CD4-positive, alpha-beta T cell treated with Interleukin-4 for 1 hour (primary cell): Measurements from ENCODE around the gene PPFIA4.

Experiments used
- DNase-seq, 2 donors: peaks; one replicate each; pipeline ENCODE4 v3.0.0-alpha.2; 2020 to 2022

The PPFIA4 gene

GRCh38 chr1:203060115-203060514 lies 33.8 kb downstream of the PPFIA4 start:
- no peak for DNase-seq

- DNase-seq = no peak
These were observed 37.0 kb downstream of the PPFIA4 start for GRCh38 chr1:203063287-203063686.

- no peak for DNase-seq
These were observed 38.9 kb downstream of the PPFIA4 start for GRCh38 chr1:203065191-203065590.

- DNase-seq = no peak
These were observed 39.7 kb downstream of the PPFIA4 start for GRCh38 chr1:203065986-203066385.

- DNase-seq = no peak
These were observed 40.7 kb downstream of the PPFIA4 start for GRCh38 chr1:203066965-203067364.

GRCh38 chr1:203069030-203069747 lies 42.9 kb downstream of the PPFIA4 start:
- DNase-seq = no peak

- DNase-seq = no peak
These were observed 45.8 kb downstream of the PPFIA4 start for GRCh38 chr1:203072002-203072602.

- DNase-seq = no peak
These were observed 46.6 kb downstream of the PPFIA4 start for GRCh38 chr1:203072911-203073310.

- DNase-seq = no peak
These were observed 47.2 kb downstream of the PPFIA4 start for GRCh38 chr1:203073469-203073868.

GRCh38 chr1:203074610-203075009 lies 48.3 kb downstream of the PPFIA4 start:
- no peak for DNase-seq

GRCh38 chr1:203075236-203076030 lies 49.1 kb downstream of the PPFIA4 start:
- no peak for DNase-seq

- no peak for DNase-seq
These were observed 49.8 kb downstream of the PPFIA4 start for GRCh38 chr1:203076031-203076511.

- no peak for DNase-seq
These were observed 51.1 kb downstream of the PPFIA4 start for GRCh38 chr1:203077367-203077766.

- DNase-seq = no peak
These were observed 51.7 kb downstream of the PPFIA4 start for GRCh38 chr1:203077956-203078355.

- DNase-seq = no peak
These were observed 52.2 kb downstream of the PPFIA4 start for GRCh38 chr1:203078478-203078877.

- DNase-seq = no peak
These were observed 54.2 kb downstream of the PPFIA4 start for GRCh38 chr1:203080456-203080855.

GRCh38 chr1:203081465-203082230 lies 55.4 kb downstream of the PPFIA4 start:
- DNase-seq = no peak

- DNase-seq = no peak
These were observed 55.9 kb downstream of the PPFIA4 start for GRCh38 chr1:203082231-203082505.

GRCh38 chr1:203082571-203083462 lies 56.5 kb downstream of the PPFIA4 start:
- DNase-seq = no peak

GRCh38 chr1:203083463-203083921 lies 57.2 kb downstream of the PPFIA4 start:
- DNase-seq = no peak

GRCh38 chr1:203084588-203085527 lies 58.6 kb downstream of the PPFIA4 start:
- no peak for DNase-seq
